H9 (cell line): Measurements from ENCODE around the gene MIA3. TPM values are rescaled to one million over a fixed set of nuclear protein-coding genes. Genes with fewer than 3 reads are reported as not detected.

Source experiments
- DNase-seq: peaks from one replicate; pipeline ENCODE4 v3.0.0-alpha.2; 2017
- H2AFZ ChIP-seq: one replicate; pipeline ENCODE4 v1.6.1; 2013; ENCODE audit warnings: mild to moderate bottlenecking, low read length, control low read depth, moderate library complexity
- H2AK5ac ChIP-seq: 2 replicates; pipeline ENCODE4 v1.6.1; 2013; ENCODE audit warnings: low read length, control low read depth, mixed read lengths; ENCODE audit not compliant: insufficient read length
- H2BK120ac ChIP-seq: one replicate; pipeline ENCODE4 v1.6.1; 2013; ENCODE audit warnings: low read depth, mild to moderate bottlenecking, low read length, control low read depth, inconsistent platforms; ENCODE audit not compliant: poor library complexity, severe bottlenecking
- H2BK12ac ChIP-seq: 2 replicates; pipeline ENCODE4 v1.6.1; 2013; ENCODE audit warnings: low read length, control low read depth, mixed read lengths, low read depth; ENCODE audit not compliant: insufficient read length
- H2BK15ac ChIP-seq: 2 replicates; pipeline ENCODE4 v1.6.1; 2013; ENCODE audit warnings: low read depth, low read length, control low read depth
- H2BK20ac ChIP-seq: one replicate; pipeline ENCODE4 v1.6.1; 2013; ENCODE audit warnings: low read depth, mild to moderate bottlenecking, low read length, control low read depth, inconsistent platforms; ENCODE audit not compliant: poor library complexity, severe bottlenecking
- H2BK5ac ChIP-seq: 2 replicates; pipeline ENCODE4 v1.6.1; 2013; ENCODE audit warnings: low read length, control low read depth, mixed read lengths; ENCODE audit not compliant: insufficient read length
- H3K14ac ChIP-seq: 2 replicates; pipeline ENCODE4 v1.6.1; 2013; ENCODE audit warnings: low read length, control low read depth; ENCODE audit not compliant: insufficient read depth
- H3K18ac ChIP-seq: 2 replicates; pipeline ENCODE4 v1.6.1; 2013; ENCODE audit warnings: low read depth, mild to moderate bottlenecking, mixed read lengths, low read length, control low read depth; ENCODE audit not compliant: insufficient read length
- H3K23ac ChIP-seq: 2 replicates; pipeline ENCODE4 v1.6.1; 2013; ENCODE audit warnings: low read length, control low read depth, mixed read lengths, low read depth; ENCODE audit not compliant: insufficient read length
- H3K23me2 ChIP-seq: 2 replicates; pipeline ENCODE4 v1.6.1; 2013; ENCODE audit warnings: low read depth, mild to moderate bottlenecking, mixed read lengths, low read length, control low read depth; ENCODE audit not compliant: insufficient read length, poor library complexity, severe bottlenecking
- H3K27ac ChIP-seq: 2 replicates; pipeline ENCODE4 v1.5.1; 2013; ENCODE audit warnings: low read length, control low read depth, mixed read lengths, low read depth; ENCODE audit not compliant: insufficient read length
- H3K27me3 ChIP-seq: 2 replicates; pipeline ENCODE4 v1.6.1; 2013; ENCODE audit warnings: low read length, control low read depth, inconsistent platforms; ENCODE audit not compliant: insufficient read depth
- H3K4ac ChIP-seq: 2 replicates; pipeline ENCODE4 v1.6.1; 2013; ENCODE audit warnings: low read depth, mild to moderate bottlenecking, control low read depth, inconsistent platforms, low read length, moderate library complexity
- H3K4me1 ChIP-seq: 2 replicates; pipeline ENCODE4 v1.6.1; 2013; ENCODE audit warnings: low read length, control low read depth, inconsistent platforms; ENCODE audit not compliant: insufficient read depth
- H3K4me2 ChIP-seq: 2 replicates; pipeline ENCODE4 v1.6.1; 2013; ENCODE audit warnings: low read length, control low read depth, mixed read lengths; ENCODE audit not compliant: insufficient read length, insufficient read depth
- H3K56ac ChIP-seq: 2 replicates; pipeline ENCODE4 v1.6.1; 2013; ENCODE audit warnings: low read depth, mild to moderate bottlenecking, mixed read lengths, low read length, control low read depth; ENCODE audit not compliant: insufficient read length
- H3K79me1 ChIP-seq: 2 replicates; pipeline ENCODE4 v1.6.1; 2013; ENCODE audit warnings: low read depth, mild to moderate bottlenecking, moderate library complexity, low read length, control low read depth, inconsistent platforms; ENCODE audit not compliant: insufficient read depth, poor library complexity, severe bottlenecking
- H3K79me2 ChIP-seq: 2 replicates; pipeline ENCODE4 v1.6.1; 2013; ENCODE audit warnings: low read length, control low read depth, inconsistent platforms; ENCODE audit not compliant: insufficient read depth
- H3K9ac ChIP-seq: 2 replicates; pipeline ENCODE4 v1.6.1; 2013; ENCODE audit warnings: low read length, control low read depth, mixed read lengths; ENCODE audit not compliant: insufficient read length; ENCODE audit errors: extremely low read depth
- H3K9me3 ChIP-seq: one replicate; pipeline ENCODE4 v1.6.1; 2013; ENCODE audit warnings: low read depth, low read length, inconsistent platforms; ENCODE audit not compliant: control insufficient read depth
- H3T11ph ChIP-seq: one replicate; pipeline ENCODE4 v1.6.1; 2013; ENCODE audit warnings: mild to moderate bottlenecking, low read length, control low read depth, inconsistent platforms
- H4K20me1 ChIP-seq: one replicate; pipeline ENCODE4 v1.6.1; 2013; ENCODE audit not compliant: control insufficient read depth, insufficient read length, insufficient read depth
- H4K5ac ChIP-seq: 2 replicates; pipeline ENCODE4 v1.6.1; 2013; ENCODE audit warnings: low read depth, mild to moderate bottlenecking, mixed read lengths, low read length, control low read depth; ENCODE audit not compliant: insufficient read length
- H4K8ac ChIP-seq: replicated peaks from 2 replicates; pipeline ENCODE4 v1.6.1; 2013; ENCODE audit warnings: low read length, control low read depth, mixed read lengths, low read depth; ENCODE audit not compliant: insufficient read length
- H4K91ac ChIP-seq: 2 replicates; pipeline ENCODE4 v1.6.1; 2013; ENCODE audit warnings: low read depth, mild to moderate bottlenecking, moderate library complexity, mixed read lengths, low read length, control low read depth; ENCODE audit not compliant: insufficient read length
- H3K27ac Mint-ChIP-seq, 3 experiments: 2 replicates in 2 of 3; 3 replicates in 1 of 3; pipeline ENCODE4 v1.8.0; 2020 to 2021; ENCODE audit warnings: mixed read lengths in 3 of 3, mild to moderate bottlenecking in 1 of 3, moderate library complexity in 1 of 3
- H3K27me3 Mint-ChIP-seq: 2 replicates; pipeline ENCODE4 v1.8.0; 2021; ENCODE audit warnings: low read depth, mild to moderate bottlenecking, moderate library complexity, mixed read lengths
- H3K36me3 Mint-ChIP-seq, 3 experiments: 2 replicates in 2 of 3; 3 replicates in 1 of 3; pipeline ENCODE4 v1.8.0; 2020 to 2021; ENCODE audit warnings: low read depth in 3 of 3, mixed read lengths in 3 of 3; ENCODE audit not compliant: insufficient read depth in 1 of 3
- H3K4me1 Mint-ChIP-seq, 2 experiments: 2 replicates each; pipeline ENCODE4 v1.8.0; 2020; ENCODE audit warnings: mixed read lengths in 2 of 2
- H3K4me3 Mint-ChIP-seq, 2 experiments: 2 replicates in 1 of 2; 3 replicates in 1 of 2; pipeline ENCODE4 v1.8.0; 2020 to 2021; ENCODE audit warnings: mild to moderate bottlenecking in 2 of 2, mixed read lengths in 2 of 2, moderate library complexity in 1 of 2
- H3K9me3 Mint-ChIP-seq, 2 experiments: 2 replicates in 1 of 2; 3 replicates in 1 of 2; pipeline ENCODE4 v1.8.0; 2020; ENCODE audit warnings: mild to moderate bottlenecking in 2 of 2, mixed read lengths in 2 of 2, moderate library complexity in 1 of 2
- CTCF ChIP-seq: fragments of 200-600 bp; sonication (generic); conservative IDR thresholded peaks from 3 replicates; pipeline ENCODE4 v1.8.0; 2021; ENCODE audit warnings: antibody characterized with exemption, mild to moderate bottlenecking
- WGBS: extraction: QIAGEN DNeasy Blood & Tissue Kit; methylation state at CpG from one replicate; pipeline ENCODE4 v1.1.7; 2013; ENCODE audit warnings: missing lambda C conversion rate, low lambda C conversion rate, mixed read lengths; ENCODE audit not compliant: insufficient read length; ENCODE audit errors: extremely low coverage; 5-methylcytosine and 5-hydroxymethylcytosine counted together
- total RNA-seq: library from RNA; stranded (reverse); gene quantifications from 2 replicates; pipeline ENCODE4 v1.2.1, GENCODE V29; 2021

MIA3 gene
- total RNA-seq, 1 experiment from 2014 or later = 55.5 TPM

- no peak overlapping the region for H3K27ac Mint-ChIP-seq
- no peak overlapping the region for H3K4me2 ChIP-seq
Observed at GRCh38 chr1:222616525-222616924, 1.4 kb upstream of the MIA3 start.

More at GRCh38 chr1:222616525-222616924, 1.4 kb upstream of the MIA3 start:
- H3K9me3 ChIP-seq = no peaks in the 10 kb centered on the region
- WGBS = no CpG with 5 or more reads among the region's 5 CpGs
- no peak for DNase-seq
- H3K18ac ChIP-seq = no peak overlapping the region
- no peak for TF ChIP-seq CTCF
- H3K27ac ChIP-seq = no peak overlapping the region
- H2BK12ac ChIP-seq = no peak overlapping the region
- peaks cover 10% of the 10 kb centered on the region for H3K23me2 ChIP-seq
- H3K4ac ChIP-seq = no peak overlapping the region
- no peak overlapping the region for H3K14ac ChIP-seq
- no peak overlapping the region for H2BK20ac ChIP-seq
- peaks cover 13 to 14% of the 10 kb centered on the region in 2 experiments; a peak in 3 of 4 replicates for H3K4me1 Mint-ChIP-seq
- H3K79me2 ChIP-seq = peaks cover 3% of the 10 kb centered on the region; the same call in 1 of the 2 replicates
- H3K27me3 ChIP-seq = no peaks in the 10 kb centered on the region
- H3K4me3 Mint-ChIP-seq = peak overlapping the region; percentile 78 to 86; a peak in 2 of 5 replicates
- no peaks in the 10 kb centered on the region for H3K9me3 Mint-ChIP-seq
- no peak overlapping the region for H3K56ac ChIP-seq
- H3K79me1 ChIP-seq = no peaks in the 10 kb centered on the region
- peaks cover 40% of the 10 kb centered on the region for H3K27me3 Mint-ChIP-seq
- peak overlapping the region; percentile 11 for H3K9ac ChIP-seq
- H2AFZ ChIP-seq = no peak overlapping the region
- no peak overlapping the region for H2BK5ac ChIP-seq
- H4K5ac ChIP-seq = no peak overlapping the region
- no peak overlapping the region for H3K23ac ChIP-seq
- H2AK5ac ChIP-seq = no peak overlapping the region
- no peak overlapping the region for H3T11ph ChIP-seq
- H3K36me3 Mint-ChIP-seq = peaks cover 5 to 8% (median 6%) of the 10 kb centered on the region in 3 experiments; a peak in 4 of 7 replicates
- no peak overlapping the region for H4K8ac ChIP-seq
- H3K4me1 ChIP-seq = no peaks in the 10 kb centered on the region
- H2BK120ac ChIP-seq = no peak overlapping the region
- no peak overlapping the region for H4K91ac ChIP-seq
- no peaks in the 10 kb centered on the region for H4K20me1 ChIP-seq
- H2BK15ac ChIP-seq = no peak overlapping the region
